Middle frontal gyrus (tissue), 1 donor: Measurements from ENCODE around the gene LHX1.

ENCODE experiments used
- DNase-seq: peaks from one replicate; pipeline ENCODE4 v3.0.0-alpha.2; 2015; ENCODE audit warnings: low spot score; ENCODE audit errors: extremely low spot score

LHX1 gene

DNA sequence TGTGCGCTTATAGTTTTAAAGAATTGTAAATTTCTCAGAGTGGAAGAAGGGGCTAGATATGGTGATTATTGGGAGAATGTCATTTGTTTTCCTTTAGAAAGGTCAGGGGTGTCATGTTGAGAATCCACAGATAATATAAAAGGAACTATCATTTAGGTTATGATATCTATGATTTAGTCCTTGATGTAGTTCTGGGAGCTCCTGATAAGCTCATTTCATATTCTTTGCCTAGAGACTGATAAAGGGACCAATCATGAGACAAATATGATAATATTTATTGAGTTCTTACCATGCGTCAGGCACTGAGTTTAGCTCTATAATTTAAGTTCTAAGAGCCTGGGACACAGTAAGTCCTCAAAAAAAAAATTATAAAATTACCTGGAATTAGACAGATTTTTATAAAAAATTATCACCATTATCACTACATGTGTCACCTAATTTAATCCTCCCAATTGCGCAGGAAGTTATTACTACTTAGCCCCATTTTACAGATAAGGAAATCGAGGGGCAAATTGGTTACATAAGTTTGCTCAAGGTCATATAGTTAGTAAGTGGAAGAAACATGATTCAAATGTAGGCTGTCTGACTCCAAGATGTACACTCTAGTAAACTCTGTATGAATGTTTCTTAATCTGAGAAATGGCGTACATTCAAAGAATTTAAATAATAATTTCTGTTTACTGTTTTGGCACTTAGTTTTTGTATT is 14.0 kb downstream of the LHX1 start:
- DNase-seq, result no peak

GRCh38 chr17:36971508-36971907 is 34.2 kb downstream of the LHX1 start:
- DNase-seq, result no peak

DNA sequence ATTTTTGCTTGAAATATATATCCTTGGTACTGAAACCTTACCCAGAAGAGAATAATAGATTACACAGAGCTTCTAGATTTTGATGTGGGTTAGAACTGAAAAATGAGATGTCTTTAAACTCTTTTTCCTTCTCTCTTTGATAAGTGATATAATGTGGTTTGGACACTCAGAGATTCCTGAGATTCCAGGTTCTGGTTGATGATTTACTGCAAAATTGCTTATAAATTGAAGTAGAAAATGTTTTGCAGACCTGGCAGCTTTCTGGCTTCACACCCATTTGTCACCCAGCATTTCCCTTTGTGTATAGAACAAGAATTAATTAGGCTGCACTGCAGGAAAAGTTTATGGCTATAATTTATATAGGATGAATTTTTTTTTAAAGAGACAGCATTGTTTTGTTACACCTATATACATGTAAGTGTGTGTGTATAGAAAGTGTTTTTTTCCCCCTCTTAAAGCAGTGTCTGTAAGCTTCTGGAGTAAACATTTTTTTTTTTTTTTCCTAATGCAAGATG is 35.0 kb downstream of the LHX1 start:
- DNase-seq, result no peak

DNA sequence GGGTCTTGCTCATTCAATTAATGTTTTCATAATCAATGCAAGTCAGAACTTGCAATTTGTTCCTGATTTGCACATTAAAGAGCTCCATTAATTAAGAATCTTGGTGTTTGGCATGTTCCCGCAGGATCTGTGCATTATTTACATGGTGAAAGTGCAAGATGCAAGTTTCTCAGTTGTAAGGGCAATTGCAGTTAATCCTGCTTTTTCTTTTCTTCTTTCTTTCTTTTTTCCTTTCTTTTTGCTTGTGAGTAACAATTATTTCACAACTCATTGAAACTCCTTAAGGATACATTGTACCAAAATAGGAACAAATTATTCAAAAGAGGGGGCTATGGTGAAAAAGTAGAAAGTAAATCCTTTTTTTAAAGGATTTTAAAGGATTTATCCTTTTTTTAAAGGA is 35.6 kb downstream of the LHX1 start:
- no peak for DNase-seq

- no peak for DNase-seq
Observed at GRCh38 chr17:36975922-36976515, 38.7 kb downstream of the LHX1 start.

DNA sequence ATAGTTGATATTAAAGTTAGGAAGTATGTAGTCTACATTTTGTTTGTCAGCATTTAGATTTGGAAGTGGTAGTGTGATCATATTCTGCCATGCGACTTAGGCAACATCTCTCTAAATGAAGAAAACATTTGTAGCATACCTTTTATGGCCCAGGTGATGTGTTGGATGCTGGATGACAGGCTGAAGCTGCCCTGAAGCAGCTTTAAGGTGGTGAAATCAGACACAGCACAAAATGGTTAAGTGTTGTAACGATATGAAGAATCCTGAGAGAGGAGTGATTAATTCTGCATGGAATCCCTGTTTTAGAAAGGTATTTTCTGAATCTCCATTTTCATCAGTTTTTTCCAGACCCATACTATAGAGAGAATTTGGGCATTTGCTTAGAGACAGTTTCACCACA is 39.8 kb downstream of the LHX1 start:
- no peak for DNase-seq

DNA sequence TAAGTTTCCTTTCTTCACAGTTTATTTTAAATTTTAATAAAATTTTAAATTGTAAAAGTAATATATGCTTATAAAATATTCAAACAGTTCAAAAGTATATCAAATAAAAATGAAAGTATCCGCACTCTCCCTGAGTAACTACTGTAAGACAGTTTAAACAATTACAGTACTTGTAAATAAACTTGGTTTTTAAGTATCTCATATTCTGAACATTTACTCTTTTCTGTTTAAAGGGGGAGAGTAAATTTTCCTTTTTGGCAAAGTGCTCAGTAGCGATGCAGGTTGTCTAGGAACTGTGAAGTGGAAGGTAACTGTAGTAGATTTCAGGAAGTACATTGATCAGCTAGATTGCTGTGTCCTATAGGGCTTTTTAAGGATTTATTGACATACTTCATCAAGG is 40.3 kb downstream of the LHX1 start:
- no peak for DNase-seq

DNA sequence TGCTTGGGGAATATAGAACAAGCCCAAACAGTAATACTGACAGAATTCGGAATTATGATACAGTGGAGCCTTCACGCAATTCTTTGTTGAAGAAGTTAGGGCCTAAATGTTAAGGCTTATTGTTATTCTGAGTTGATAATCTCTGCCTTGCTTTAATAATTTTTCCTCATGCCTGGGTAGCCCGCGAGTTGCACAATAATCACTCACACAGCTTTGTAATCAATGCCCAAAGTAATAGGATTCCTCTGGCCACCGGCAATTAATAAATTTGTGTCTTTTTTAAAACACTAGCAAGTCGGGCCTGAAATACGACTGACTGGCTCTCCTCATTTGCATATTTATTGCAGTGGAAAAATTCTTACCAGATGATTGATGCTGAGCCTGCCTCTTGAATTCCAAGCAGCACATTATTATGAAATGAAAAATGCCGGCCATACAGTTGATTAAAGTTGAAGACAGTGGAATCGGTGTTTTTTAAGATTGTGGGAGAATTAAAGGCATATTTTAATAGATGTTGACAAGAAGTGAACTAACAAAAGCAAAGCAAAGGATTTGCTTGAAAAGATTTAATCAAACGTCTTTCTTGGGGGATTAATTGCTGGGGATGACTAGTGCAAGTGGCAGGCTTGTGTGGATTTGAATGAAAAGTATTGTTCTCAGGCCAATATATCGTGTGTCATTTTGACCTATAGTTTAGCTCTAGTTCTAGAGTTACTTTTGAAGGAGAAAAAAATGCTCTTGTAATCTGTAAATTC is 41.7 kb downstream of the LHX1 start:
- DNase-seq, result no peak

- DNase-seq, result no peak
Observed at GRCh38 chr17:36979565-36979941, 42.3 kb downstream of the LHX1 start.

DNA sequence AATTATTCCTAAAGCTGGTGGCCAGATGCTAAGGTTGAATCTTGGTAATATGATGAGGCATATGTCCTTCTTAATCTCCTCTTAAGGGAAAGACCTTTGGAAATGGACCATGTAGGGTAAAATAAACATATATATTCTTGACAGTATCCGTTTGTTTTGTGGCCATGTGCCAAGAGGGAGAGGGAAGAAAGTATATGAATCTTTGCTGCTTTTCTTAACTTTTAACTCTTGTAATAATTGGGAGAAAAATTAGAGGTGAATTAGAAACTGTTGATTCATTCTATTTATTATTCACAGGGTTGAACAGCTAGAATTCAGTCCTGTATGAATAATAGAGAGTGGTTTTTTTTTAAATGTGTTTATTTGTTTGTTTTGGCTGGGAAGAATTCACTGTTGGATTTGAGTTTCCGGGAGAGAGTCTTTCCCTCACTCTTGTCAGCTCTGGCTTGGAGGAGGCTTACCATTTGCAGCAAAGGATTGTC is 43.0 kb downstream of the LHX1 start:
- DNase-seq, result no peak

GRCh38 chr17:36983618-36984017 is 46.3 kb downstream of the LHX1 start:
- DNase-seq, result no peak

DNA sequence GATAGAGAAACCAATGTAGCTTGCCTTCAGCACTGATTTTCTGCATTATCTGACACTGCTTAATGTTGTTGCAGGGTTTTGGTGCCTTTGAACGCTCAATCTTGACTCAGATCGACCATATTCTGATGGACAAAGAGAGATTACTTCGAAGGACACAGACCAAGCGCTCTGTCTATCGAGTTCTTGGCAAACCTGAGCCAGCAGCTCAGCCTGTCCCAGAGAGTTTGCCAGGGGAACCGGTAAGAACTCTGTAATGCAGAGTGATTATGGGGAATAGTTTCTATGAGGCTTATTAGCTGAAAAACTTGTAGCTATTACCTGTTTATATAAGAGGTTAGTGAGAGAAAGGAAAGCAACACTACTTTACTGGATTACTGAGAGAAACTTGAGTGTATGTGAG is 51.9 kb downstream of the LHX1 start:
- no peak for DNase-seq

- no peak for DNase-seq
Observed at GRCh38 chr17:36992701-36993100, 55.4 kb downstream of the LHX1 start.

DNA sequence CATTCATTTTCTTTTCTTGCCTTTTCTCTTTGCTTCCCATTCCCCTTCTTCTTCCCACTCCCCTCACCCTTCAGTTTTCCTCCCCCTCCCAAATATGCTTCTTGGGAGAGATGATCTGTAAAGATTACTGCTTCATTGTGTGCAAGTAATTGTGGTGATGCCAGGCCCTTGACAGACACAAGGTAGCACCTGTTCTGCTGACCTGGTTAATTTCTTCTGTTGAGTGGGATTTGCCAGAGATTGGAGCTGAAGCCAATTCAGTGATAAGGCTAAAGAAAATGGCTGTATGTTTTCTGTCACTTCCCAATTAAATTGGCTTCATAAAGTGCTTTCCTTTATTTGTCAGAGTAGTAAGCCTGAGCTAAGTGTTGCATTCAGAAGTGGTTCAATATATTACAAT is 56.0 kb downstream of the LHX1 start:
- no peak for DNase-seq
